CD4-positive, alpha-beta T cell (primary cell): ENCODE results near the gene FLT3LG. TPM values are rescaled to one million over a fixed set of nuclear protein-coding genes. Genes with fewer than 3 reads are reported as not detected.

Source experiments
- ATAC-seq: fragments of 200-7000 bp; cut with Tn5 transposase; one replicate; pipeline ENCODE4 v1.10.0; 2022; ENCODE audit warnings: mild to moderate bottlenecking; ENCODE audit not compliant: poor library complexity
- CTCF ChIA-PET: fragments of 350-600 bp; sonication (Branson Sonifier 250); formaldehyde crosslinking; loops from one replicate; lab custom pipeline; 2021; ENCODE audit warnings: antibody characterized with exemption, inconsistent platforms; lab: Charles Lee
- POLR2A ChIA-PET: fragments of 350-600 bp; sonication (Branson Sonifier 250); formaldehyde crosslinking; loops from one replicate; lab custom pipeline; 2021; ENCODE audit warnings: antibody characterized with exemption, inconsistent platforms; lab: Charles Lee
- DNase-seq, 14 experiments: peaks; one replicate each; pipeline ENCODE4 v3.0.0-alpha.2; 2013 to 2020; ENCODE audit warnings: mixed read lengths in 2 of 14
- H3K27ac ChIP-seq, 2 donors: one replicate each; pipeline versions ENCODE4 v1.5.1 to v1.7.0; 2013; ENCODE audit warnings: low read length in 2 of 2, low read depth in 1 of 2, mild to moderate bottlenecking in 1 of 2
- H3K27me3 ChIP-seq, 2 experiments: 1 replicate in 1 of 2; 2 replicates in 1 of 2; pipeline versions ENCODE4 v1.6.1 to v1.7.0; 2013; ENCODE audit warnings: low read length in 2 of 2, control low read depth in 1 of 2, mild to moderate bottlenecking in 1 of 2, moderate library complexity in 1 of 2; ENCODE audit not compliant: insufficient read depth in 2 of 2, control insufficient read depth in 1 of 2
- H3K36me3 ChIP-seq: one replicate; pipeline ENCODE4 v1.6.1; 2013; ENCODE audit warnings: low read length, control low read depth; ENCODE audit not compliant: insufficient read depth
- H3K4me1 ChIP-seq: one replicate; pipeline ENCODE4 v1.6.1; 2013; ENCODE audit warnings: low read length, control low read depth; ENCODE audit not compliant: insufficient read depth
- H3K4me3 ChIP-seq: one replicate; pipeline ENCODE4 v1.5.1; 2013; ENCODE audit warnings: mild to moderate bottlenecking, low read length, moderate library complexity
- H3K9me3 ChIP-seq, 2 experiments: 1 replicate in 1 of 2; 2 replicates in 1 of 2; pipeline versions ENCODE4 v1.6.1 to v1.7.0; 2013; ENCODE audit warnings: low read length in 2 of 2, mild to moderate bottlenecking in 2 of 2, control low read depth in 1 of 2, moderate library complexity in 1 of 2; ENCODE audit not compliant: control insufficient read depth in 1 of 2, insufficient read depth in 1 of 2
- H3K27ac Mint-ChIP-seq: one replicate; pipeline ENCODE4 v1.8.0; 2020; ENCODE audit warnings: mixed read lengths
- H3K27me3 Mint-ChIP-seq: one replicate; pipeline ENCODE4 v1.8.0; 2021; ENCODE audit warnings: mixed read lengths
- H3K36me3 Mint-ChIP-seq: one replicate; pipeline ENCODE4 v1.8.0; 2021; ENCODE audit warnings: low read depth, mixed read lengths
- H3K4me1 Mint-ChIP-seq: one replicate; pipeline ENCODE4 v1.8.0; 2021; ENCODE audit warnings: low read depth, mixed read lengths
- H3K4me3 Mint-ChIP-seq: one replicate; pipeline ENCODE4 v1.8.0; 2020; ENCODE audit warnings: mild to moderate bottlenecking, mixed read lengths
- H3K9me3 Mint-ChIP-seq: one replicate; pipeline ENCODE4 v1.8.0; 2020; ENCODE audit warnings: mixed read lengths
- CTCF ChIP-seq: fragments of 200-600 bp; IDR thresholded peaks from one replicate; pipeline ENCODE4 v1.8.0; 2022; ENCODE audit warnings: antibody characterized with exemption, mild to moderate bottlenecking
- intact Hi-C, 2 experiments: fragments of 100-400 bp; cut with DNase I in 1 of 2; cut with micrococcal nuclease in 1 of 2; formaldehyde crosslinking; loops; one replicate each; pipeline versions ENCODE4 v1.15.1 to v1.9.0; 2023 to 2025; cut with DNase I, micrococcal nuclease
- total RNA-seq, 174 experiments: library from RNA in 2 of 174; stranded (reverse) in 2 of 174; gene quantifications; one replicate each; pipeline ENCODE4 v1.2.3 and lab custom pipeline; 2021 to 2026

The FLT3LG gene
- total RNA-seq, 2 experiments from 2014 or later, result 311 to 325 TPM

- peaks cover 56% of the 10 kb centered on the region for H3K4me1 Mint-ChIP-seq
- H3K27ac ChIP-seq, result peak overlapping the region; percentile 90 to 98
- H3K4me3 Mint-ChIP-seq, result peak overlapping the region; percentile 100
- H3K9me3 Mint-ChIP-seq, result no peaks in the 10 kb centered on the region
- H3K27ac Mint-ChIP-seq, result peak overlapping the region; percentile 98
- CTCF ChIA-PET, result interaction anchor here (0.9 to 3.1 kb wide), 8 partner anchors 15 to 96 kb away, joined by 3 to 20 read pairs (median 7); partner anchors contain the start of gene PIH1D1
- peaks cover 41% of the 10 kb centered on the region for H3K36me3 Mint-ChIP-seq
- TF ChIP-seq CTCF, result no peak
- no peak for DNase-seq
- intact Hi-C loops, result loop anchor here (1.0 to 10.0 kb wide), 6 partner anchors 14 to 200 kb away; partner anchors contain the start of genes ALDH16A1 (in 1 of the 2), PIH1D1 (in 1 of the 2), PRMT1 (in 1 of the 2) and RPS11 (in 1 of the 2)
- H3K27me3 ChIP-seq, result no peaks in the 10 kb centered on the region
- H3K4me3 ChIP-seq, result peak overlapping the region; percentile 97
- ATAC-seq, result no peak
- H3K36me3 ChIP-seq, result peaks cover 21% of the 10 kb centered on the region
- no peaks in the 10 kb centered on the region for H3K9me3 ChIP-seq
- no peaks in the 10 kb centered on the region for H3K27me3 Mint-ChIP-seq
- H3K4me1 ChIP-seq, result peaks cover 73% of the 10 kb centered on the region
- POLR2A ChIA-PET, result interaction anchor here (1.0 to 6.4 kb wide), 9 partner anchors 14 to 116 kb away, joined by 3 to 120 read pairs (median 13); partner anchors contain the start of genes ALDH16A1, PIH1D1, PRR12 and RPL13A
These were observed 518 bp downstream of the FLT3LG start for GRCh38 chr19:49474542-49474924.

GRCh38 chr19:49475191-49475917 is 1.3 kb downstream of the FLT3LG start:
- CTCF ChIA-PET, result interaction anchor here (0.6 to 2.5 kb wide), 18 partner anchors 10 to 249 kb away, joined by 3 to 14 read pairs (median 4); partner anchors contain the start of genes ALDH16A1, CD37, NOSIP and PIH1D1
- POLR2A ChIA-PET, result interaction anchor here (0.5 to 3.1 kb wide), 9 partner anchors 13 to 201 kb away, joined by 3 to 24 read pairs (median 6); partner anchors contain the start of genes ALDH16A1, PIH1D1, PRMT1 and RPL13A
- H3K4me3 ChIP-seq, result peak overlapping the region; percentile 97

More at GRCh38 chr19:49475191-49475917, 1.3 kb downstream of the FLT3LG start:
- TF ChIP-seq CTCF, result no peak
- Mint-ChIP-seq H3K36me3 (peaks cover 48% of the 10 kb centered on the region), H3K27me3 (no peaks in the 10 kb centered on the region), H3K9me3 (no peaks in the 10 kb centered on the region), H3K4me3 (peak overlapping the region; percentile 100), H3K27ac (peak overlapping the region; percentile 98), H3K4me1 (peaks cover 50% of the 10 kb centered on the region)
- ATAC-seq (no peak), DNase-seq (peak in 2 of 14 experiments; percentile 49 to 58)
- H3K36me3 ChIP-seq, result peaks cover 29% of the 10 kb centered on the region
- intact Hi-C loops, result loop anchor here (2.0 to 10.0 kb wide), 3 partner anchors 13 to 199 kb away; partner anchors contain the start of genes PRMT1 (in 1 of the 2) and RPS11 (in 1 of the 2)
- H3K27ac ChIP-seq, result peak overlapping the region; percentile 90 to 98
- peaks cover 73% of the 10 kb centered on the region for H3K4me1 ChIP-seq
- H3K27me3 ChIP-seq, result no peaks in the 10 kb centered on the region
- H3K9me3 ChIP-seq, result no peaks in the 10 kb centered on the region
